Mammary epithelial cell (primary cell): ENCODE measurements around the gene RNASE12.

Experiments
- EZH2 ChIP-seq: IDR thresholded peaks from 2 replicates; pipeline ENCODE4 v1.6.1; 2012; ENCODE audit warnings: low read length, inconsistent platforms, borderline replicate concordance
- TF ChIP-seq, protein P1 (sequence below), 2 donors: IDR thresholded peaks in 1 of 2; conservative IDR thresholded peaks in 1 of 2; 2 replicates each; pipeline ENCODE4 v1.5.1; 2011 to 2012; ENCODE audit warnings: inconsistent platforms in 2 of 2, low read length in 2 of 2, mild to moderate bottlenecking in 2 of 2, control low read depth in 1 of 2, low read depth in 1 of 2; ENCODE audit not compliant: insufficient read depth in 1 of 2; ENCODE audit errors: extremely low read depth in 1 of 2

- TF ChIP-seq, protein P1, sequence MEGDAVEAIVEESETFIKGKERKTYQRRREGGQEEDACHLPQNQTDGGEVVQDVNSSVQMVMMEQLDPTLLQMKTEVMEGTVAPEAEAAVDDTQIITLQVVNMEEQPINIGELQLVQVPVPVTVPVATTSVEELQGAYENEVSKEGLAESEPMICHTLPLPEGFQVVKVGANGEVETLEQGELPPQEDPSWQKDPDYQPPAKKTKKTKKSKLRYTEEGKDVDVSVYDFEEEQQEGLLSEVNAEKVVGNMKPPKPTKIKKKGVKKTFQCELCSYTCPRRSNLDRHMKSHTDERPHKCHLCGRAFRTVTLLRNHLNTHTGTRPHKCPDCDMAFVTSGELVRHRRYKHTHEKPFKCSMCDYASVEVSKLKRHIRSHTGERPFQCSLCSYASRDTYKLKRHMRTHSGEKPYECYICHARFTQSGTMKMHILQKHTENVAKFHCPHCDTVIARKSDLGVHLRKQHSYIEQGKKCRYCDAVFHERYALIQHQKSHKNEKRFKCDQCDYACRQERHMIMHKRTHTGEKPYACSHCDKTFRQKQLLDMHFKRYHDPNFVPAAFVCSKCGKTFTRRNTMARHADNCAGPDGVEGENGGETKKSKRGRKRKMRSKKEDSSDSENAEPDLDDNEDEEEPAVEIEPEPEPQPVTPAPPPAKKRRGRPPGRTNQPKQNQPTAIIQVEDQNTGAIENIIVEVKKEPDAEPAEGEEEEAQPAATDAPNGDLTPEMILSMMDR (conservative IDR thresholded peaks at IDR 0.05 in 1 of 2, IDR thresholded peaks at IDR 0.05 in 1 of 2; ENCODE audit: extremely low read depth in 1 of 2, insufficient read depth in 1 of 2, low read depth in 1 of 2, low read length in 2 of 2), result no peak
- TF ChIP-seq EZH2, result no peak
These were observed 15.7 kb upstream of the RNASE12 start for GRCh38 chr14:20606902-20607242.
